HG03159 (cell line): Measurements from ENCODE around the gene DSEL.

Source experiments
- ATAC-seq: cut with Tn5 transposase; IDR thresholded peaks from one replicate; pipeline ENCODE4 v1.9.1; 2021; ENCODE audit warnings: mild to moderate bottlenecking, moderate library complexity; ENCODE audit not compliant: unreplicated experiment

DSEL gene

DNA sequence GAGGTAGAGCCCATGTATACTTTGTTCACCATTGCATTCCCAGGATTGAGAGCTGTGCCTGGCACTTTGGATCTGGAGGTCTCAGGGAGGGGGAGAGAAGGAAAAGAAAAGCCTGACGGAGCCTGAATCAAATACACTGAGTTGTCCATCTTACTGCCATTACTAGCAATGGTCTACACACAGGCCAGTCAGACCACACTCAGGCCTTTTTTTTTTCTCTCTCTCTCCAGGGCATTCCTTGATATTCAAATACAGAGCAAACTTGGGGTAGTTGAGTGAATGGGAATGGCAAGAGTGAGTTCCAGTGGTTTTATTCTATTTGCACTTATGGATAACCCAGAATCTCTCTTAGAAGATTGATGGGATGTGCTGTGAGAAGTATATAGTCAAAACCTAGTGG is 11.8 kb downstream of the DSEL start:
- ATAC-seq = no peak

DNA sequence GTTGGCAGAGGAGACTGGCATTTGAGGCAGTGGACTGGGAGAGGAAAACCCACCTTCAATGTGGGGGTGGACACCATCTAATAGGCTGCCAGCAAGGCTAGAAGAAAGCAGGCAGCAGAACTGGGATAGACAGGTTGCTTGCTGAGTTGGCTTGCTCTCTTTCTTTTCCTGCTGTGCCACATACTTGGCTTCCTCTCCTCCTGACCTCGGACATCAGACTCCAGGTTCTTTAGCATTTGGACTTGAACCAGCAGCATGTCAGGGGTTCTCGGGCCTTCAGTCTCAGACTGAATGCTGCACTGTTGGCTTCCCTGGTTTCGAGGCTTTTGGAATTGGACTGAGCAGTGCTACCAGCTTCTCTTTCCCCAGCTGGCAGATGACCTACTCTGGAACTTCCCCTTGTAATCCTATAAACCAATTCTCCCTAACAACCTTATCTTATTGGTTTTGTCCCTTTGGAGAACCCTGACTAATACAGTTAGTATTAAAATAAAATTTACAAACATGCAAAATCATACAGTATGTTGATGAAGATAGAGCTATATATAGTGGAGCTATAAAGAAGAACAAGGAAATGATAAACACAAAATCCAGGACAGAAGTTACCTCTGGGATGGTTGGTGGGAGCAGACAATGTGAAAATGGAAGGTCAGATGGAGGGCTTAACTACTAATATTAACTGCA is 15.9 kb downstream of the DSEL start:
- ATAC-seq = no peak

DNA sequence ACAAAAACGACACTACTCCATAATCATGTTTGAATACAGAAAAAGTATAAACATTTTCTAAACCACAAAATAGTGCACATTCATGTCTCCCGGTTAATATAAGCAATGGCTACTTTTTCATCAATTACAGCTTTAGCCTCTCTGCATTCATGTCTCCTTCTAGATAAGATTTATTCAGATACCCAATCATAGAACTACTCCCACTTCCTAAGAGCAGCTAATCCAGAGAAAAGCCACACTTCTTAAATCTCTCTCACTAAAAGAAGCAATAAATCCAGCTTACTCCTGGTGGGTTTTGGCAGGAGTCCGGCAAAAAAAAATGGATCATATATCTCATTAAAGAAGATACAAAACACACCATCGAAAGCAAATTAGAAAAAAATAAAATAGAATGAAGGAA is 20.1 kb downstream of the DSEL start:
- no peak for ATAC-seq

DNA sequence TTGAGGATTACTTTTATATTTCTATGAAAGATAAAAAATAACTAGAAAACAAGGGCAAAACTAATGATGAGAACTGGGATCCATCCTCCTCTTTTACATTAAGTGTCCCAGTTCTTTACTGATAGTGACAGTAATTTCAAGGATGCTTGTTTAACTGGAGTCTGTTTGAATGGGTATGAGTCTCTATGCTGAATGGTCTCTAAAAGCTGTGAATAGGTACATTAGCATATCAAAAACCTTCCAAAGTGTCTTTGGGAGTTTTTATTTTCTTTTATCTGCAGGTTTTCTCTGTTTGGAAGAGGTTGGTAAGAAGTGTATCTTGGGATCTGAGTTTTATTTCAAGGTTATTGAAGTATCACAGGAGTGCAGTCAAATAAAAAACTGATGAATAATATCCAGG is 30.0 kb downstream of the DSEL start:
- ATAC-seq = no peak

DNA sequence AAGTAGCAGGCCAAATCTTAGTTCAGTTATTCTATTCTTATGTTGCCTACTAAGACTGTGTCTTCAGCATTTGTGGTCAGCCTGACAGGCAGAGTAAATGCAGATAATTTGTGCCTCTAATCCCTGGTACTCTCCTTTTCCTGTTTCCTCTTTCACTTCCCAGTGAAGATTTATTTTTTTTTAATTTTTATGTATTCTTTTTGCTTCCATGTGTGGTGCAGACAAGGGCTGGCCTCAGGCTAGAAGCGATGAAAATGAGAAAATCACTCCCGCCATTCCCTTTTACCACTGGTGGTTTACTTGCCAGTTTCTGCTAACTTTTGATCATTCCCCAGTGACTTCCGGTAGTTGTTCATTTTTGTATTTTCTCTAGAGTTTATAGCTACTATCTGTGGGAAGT is 30.9 kb downstream of the DSEL start:
- no peak for ATAC-seq

DNA sequence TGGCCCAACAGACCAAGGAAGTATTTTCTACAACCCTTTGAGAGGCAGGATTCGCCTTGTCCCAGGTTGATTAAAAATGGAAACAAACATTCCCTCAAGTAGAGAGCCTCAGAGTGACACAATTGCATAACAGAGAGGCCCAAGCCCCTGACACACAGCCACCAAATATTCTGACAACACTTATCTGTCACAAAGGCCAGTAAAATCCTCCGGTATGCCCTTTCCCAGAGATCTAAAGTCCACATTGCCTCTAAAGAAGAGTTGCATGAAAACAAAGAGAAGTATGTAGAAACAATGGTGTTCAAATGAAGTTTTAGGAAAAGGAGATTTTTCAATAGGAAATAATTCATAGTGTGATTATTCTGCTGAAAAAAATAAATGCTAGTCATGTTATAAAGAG is 32.1 kb downstream of the DSEL start:
- ATAC-seq = no peak

DNA sequence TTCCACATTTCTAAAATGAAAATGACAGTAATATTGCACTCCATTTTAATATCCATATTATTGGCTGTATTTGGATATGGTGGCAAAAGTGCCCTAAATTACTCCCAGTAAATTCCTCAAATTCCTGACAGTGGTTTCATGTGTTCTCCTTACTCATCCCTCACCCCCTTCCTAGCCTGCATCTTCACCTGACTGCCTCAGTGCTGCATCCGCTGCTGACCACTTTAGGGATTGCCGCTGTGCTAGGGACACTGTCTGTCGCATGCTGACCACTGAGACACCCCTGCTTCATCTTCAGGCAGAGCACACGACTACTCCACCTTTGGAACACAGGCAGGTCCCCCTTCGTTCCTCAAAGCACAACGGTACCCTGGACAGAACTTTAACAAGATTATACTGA is 32.6 kb downstream of the DSEL start:
- ATAC-seq = no peak

DNA sequence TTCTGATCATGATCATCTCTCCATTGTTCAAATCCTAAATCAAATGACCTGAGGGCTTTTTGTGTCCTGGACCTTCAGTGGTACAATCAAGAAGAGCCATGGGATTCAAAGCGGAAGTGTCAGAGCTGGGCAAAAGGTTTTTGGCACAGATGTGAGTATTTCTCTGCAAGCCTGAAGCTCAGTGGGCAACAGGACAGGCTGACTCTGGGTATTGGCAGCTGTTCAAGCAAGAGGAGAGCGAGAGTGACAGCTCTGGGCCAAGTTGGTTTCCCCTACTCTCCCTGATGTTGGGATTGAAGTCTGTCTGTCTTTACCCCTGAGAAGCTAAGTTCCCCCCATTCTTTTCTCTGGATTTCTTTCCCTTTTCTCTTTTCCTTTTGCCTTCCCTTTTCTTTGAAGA is 33.3 kb downstream of the DSEL start:
- ATAC-seq = no peak

DNA sequence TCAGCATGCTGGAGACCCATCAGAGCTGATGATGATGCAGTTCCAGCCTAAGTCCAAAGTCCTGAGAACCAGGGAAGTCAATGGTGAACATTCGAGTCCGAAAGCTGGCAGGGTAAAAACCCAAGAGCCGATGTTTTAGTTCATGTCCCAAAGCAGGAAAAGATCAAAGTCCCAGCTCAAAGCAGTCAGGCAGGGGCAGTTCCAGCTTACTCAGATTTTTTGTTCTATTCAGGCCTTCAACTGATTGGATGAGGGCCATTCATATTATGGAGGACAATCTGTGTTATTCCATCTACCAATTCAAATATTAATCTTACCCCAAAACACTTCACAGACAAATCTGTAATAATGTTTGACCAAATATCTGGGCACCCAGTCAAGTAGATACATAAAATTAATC is 38.3 kb downstream of the DSEL start:
- no peak for ATAC-seq

DNA sequence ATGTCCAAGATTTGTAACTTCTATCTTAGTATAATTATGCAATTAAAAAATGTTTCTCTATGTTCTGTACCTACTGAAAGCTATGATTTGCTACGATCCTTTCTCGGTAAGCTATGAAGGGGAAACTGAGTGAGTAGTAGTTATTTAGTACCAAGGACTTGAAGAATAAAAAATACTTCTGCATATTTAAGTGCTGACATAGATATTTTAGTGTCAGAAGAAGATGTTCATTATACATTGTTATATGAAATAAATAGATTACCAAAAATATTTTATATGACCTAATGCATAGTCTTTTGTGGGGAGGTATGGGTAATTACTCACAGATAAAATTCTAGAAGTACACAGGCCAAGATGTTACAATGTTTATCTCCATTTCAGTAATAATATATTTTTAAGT is 39.0 kb downstream of the DSEL start:
- no peak for ATAC-seq

DNA sequence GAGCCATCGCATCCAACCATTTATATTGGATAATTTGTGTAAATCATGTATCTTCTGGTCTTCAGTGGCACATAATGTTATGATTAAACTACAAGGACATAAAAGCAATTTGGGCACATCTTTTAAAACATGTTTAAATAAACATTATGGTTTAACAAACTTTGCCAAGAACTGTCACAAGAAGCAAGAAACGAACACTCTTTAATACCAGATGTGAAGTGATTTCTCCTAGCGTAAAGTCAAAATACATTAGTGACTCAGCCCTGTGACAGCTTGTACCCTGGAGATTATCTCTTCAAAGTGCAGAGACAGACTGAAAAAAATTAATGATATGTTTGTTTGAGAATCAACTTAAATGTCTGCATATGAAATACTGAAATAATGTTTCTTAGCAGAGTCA is 39.9 kb downstream of the DSEL start:
- no peak for ATAC-seq

DNA sequence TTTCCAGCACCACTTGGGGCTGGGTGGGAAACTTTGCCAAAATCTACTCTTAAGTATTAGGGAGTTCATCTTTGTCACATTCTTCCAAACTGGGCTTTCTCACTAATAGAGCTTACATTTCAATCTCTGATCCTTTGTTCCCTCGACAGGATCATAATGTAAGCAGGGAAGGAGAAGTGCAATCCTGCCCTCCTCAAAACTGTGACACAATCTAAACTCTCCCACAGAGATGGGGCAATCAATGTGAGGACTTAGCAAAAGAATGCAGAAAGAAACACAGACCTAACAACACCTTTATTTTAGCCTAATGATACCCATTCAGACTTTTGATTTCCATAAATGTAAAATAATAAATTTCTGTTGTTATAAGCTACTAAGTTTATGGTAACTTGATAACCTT is 40.8 kb downstream of the DSEL start:
- ATAC-seq = no peak

DNA sequence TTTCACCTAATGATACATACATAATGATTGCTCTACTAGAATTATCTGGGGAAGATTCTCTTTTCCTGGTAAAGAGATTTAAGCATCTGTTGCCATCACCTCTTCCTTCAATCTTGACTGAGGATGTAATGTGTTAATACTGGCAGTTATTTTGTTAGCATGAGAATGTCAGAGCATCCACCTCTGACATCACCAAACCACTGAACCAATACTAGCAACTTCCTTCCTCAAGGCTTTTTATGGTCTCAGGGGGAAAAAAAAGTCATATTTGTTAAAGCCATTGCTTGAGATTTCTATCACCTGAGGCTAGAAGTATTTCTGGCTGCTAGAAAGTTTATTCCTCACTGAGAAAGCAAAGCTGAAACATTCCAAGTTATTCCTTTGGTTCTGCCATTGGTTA is 48.5 kb downstream of the DSEL start:
- no peak for ATAC-seq

DNA sequence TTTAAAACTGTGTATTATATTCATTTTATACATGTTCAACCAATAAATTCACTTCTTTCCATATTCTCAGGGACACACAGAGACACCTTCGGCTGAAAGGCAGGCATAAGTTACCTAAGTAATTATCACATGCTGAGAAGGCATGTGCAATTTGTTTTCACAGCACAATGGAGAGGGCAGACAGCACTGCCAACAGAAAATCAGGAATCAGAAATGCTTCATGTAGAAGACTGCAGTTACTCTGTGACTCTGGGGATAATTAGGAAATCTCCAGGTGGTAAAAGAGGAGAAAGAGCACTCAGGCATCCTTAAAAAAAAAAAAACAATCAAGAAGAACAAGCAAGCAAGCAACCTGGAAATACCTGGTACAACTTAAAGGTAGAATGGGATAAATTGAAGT is 49.3 kb downstream of the DSEL start:
- ATAC-seq = no peak

DNA sequence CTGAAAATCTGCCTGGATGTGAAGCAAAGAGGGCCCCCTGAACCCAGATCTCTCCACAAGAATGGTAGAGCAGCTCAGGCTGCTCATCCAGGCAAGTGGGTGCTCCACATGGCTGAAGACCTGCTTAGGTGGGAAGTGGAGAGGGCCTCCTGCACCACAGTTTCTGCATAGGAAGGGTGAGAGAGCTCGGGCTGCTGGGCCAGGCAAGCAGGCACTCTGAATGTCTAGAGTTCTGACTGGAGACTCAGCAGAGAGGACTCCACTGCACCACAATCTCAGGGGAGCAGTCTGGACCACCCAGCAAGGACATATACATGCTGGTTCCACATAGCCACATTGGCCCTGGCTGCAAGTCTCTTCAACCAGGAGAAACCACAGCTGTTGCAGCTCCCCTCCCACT is 52.0 kb downstream of the DSEL start:
- ATAC-seq = no peak

DNA sequence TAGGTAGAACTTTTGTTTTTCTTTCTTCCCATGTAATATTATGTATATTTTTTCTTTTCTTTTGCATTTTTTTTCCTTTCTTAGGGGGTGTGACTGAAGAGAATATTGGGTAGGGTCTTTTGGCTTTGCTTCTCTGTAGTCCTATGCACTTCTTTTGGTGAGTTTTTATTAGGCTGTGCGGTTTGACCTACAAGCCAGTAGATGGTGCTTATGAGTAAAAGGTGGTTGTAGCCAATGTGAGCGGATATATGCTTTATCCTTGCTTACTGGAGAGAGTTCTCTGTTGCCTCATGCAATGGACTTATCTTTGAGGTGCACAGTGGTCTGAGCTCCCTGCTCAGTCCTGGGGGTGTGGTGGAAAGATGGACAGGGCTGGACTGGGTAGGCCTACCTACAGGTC is 52.7 kb downstream of the DSEL start:
- ATAC-seq = peak; percentile 50

DNA sequence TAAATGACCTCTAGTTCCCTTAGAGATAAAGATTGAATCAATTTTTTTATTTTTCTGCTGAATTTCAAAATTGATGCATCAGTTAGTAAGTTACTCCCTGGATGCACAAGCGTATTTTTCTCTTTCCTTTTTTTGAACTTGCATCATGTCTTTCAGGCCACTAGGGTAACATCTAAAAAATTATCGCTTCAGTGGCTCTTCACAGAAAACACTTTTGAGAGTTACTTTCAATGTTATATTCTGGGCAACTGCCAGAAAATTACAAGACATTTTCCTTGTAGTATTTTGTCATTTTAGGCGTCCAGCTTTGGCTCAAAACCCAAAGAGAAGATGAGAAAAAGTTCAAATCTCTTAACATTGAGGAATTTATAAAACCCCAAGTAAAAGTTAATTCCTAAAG is 59.8 kb downstream of the DSEL start:
- no peak for ATAC-seq
